ENCODE measurements around the gene XPO5.
"Not testable (repeated sequence)": the region's sequence is repeated elsewhere in the genome, so short reads cannot be mapped to it uniquely, and the experiment has no call there.

Gene XPO5

DNA sequence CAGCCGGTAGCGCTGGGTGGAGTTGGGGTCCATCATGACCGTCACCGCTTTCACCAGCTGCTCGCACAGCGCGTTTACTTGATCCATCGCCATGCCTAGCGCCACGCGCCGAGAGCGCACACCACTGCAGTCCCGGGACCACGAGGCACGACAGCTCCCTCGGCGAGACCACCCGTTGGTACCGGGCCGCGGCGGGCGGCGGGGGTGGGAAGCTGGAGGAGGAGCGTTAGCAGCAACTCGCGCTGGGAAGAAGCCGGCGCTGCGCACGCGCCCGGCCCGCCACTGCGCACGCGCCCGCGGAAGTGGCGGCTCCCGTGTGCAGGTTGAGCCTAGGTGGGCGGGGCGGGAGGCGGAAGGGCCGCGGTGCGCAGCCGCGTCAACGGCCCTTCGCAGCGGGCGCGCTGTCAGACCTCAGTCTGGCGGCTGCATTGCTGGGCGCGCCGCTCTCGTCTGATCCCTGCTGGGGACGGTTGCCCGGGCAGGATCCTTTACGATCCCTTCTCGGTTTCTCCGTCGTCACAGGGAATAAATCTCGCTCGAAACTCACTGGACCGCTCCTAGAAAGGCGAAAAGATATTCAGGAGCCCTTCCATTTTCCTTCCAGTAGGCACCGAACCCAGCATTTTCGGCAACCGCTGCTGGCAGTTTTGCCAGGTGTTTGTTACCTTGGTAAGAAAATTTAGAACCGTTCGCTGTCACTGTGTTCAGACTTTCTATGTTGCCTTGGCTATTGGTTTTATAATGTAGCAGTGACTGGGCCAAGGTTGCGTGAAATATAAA, at the start of gene XPO5, which contains the start of gene POLH:
TSS of gene XPO5 (minus strand) at position 267 of the 780 bp plus-strand sequence. CDS start at position 93, 174 bp downstream.
TSS of gene POLH (plus strand) at position 414 of the 780 bp plus-strand sequence. CDS start 6,135 bp downstream, outside the sequence.
- peak; percentile 87 for DNase-seq

GRCh38 chr6:43625393-43625992, 49.7 kb upstream of the XPO5 start:
- no peak for DNase-seq

DNA sequence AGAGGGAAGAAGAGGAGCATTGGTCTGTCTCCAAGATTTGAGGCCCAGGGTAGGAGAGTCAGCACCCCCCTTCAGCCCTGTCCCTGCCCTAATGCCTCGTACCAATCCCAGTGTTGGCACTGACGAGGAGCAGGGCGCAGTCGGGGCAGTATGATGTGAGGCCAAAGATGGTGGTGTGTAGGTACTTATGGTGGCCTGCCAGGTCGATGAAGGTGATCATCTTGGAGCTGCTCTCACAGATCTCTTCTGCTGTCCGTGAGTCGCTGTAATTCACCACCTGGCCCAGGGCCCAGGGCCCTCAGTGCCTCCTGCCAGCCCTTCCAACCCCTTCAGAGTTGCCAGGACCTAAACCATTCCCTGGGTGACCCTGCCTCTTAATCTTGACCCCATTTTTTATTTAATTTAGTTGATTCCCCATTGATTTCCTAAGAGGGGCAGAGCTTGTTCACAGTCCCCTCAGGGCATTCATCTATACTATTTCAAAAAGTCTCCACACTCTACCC, 49.0 kb upstream of the XPO5 start:
- DNase-seq = no peak

DNA sequence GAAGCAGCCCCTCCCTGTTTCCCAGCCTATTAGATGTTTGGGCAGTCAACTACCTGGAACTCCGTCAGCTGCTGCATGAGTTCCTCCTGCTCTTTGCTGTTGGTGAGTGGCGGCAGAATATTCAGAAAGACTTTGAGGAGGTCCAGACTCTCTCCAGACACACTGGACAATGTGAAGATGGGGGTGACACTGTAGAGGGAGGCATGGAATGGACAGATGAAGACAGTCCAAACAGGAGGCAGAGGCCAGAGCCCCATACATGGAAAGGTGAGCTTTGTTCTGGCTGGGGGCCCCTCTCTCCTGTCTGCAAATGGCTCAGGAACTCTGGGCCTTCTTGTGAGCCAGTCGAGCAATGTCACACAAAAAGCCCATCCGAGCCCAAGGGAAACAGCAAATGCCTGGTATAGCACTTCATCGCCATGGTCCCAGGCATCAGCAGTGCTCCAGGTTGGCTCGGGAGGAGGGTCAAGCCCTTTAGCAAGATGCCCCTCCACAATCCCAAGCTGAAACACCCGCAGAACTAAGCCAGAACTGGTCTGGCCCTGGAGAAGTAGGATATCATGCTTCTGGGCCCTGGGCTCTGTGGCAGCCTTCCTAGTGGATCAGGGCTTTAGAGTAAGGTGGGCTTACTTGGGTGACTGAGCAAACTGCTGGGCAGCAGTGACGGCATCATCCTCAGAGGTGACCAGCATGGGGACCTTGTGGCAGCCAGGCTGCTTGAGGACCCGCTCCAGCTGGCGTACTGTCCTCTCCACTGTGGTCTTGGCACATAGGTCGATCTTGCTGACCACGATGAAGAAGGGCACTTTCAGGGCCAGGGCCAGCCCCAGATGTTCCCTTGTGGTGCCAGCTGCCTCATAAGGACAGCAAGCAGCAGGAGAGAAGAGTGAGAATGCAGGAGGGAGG, 48.3 kb upstream of the XPO5 start:
- DNase-seq = no peak

DNA sequence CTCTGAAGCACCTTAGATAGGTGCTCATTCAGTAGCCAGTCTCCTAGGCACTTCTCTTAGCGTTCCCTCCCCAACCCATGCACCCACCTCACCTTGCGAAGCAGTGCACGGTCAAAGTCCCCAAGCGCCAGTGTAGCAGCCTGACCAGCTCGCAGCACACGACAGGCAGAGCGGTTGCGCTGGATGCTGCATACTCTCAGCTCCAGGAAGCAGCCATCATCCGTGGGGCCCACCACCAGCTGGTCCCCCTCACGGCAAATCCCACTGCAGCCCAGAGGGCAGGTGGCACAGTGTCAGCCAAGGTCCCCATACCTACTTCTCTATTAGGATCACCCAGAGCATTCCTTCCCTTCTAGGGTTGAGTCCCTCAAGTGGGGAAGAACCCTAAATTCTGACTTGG, 46.7 kb upstream of the XPO5 start:
- no peak for DNase-seq

GRCh38 chr6:43621836-43622180, 46.0 kb upstream of the XPO5 start:
- no peak for DNase-seq

GRCh38 chr6:43621078-43621835, 45.4 kb upstream of the XPO5 start:
- no peak for DNase-seq

DNA sequence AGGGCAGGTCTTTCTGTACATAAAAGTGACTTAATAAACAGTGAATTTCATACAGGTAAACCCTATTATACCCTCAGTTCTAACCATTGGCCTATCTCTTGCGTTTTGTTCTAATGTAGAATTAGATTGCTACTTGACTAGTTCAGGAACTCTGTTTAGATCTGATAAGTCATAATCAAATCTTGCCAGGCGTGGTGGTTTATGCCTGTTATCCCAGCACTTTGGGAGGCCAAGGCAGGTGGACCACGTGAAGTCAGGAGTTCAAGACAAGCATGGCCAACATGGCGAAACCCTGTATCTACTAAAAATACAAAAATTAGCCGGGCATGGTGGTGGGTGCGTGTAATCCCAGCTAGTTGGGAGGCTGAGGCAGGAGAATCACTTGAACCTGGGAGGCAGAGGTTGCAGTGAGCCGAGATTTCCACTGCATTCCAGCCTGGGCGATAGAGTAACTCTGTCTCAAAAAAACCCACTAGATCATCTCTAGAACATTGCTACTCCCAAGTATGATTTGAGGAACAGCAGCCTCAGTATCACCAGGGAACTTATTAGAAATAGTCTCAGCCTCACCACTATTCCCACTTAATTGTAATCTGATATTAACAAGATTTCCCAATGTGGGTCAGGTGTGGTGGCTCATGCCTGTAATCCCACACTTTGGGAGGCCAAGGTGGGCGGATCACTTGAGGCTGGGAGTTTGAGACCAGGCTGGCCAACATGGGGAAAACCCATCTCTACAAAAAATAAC, 41.1 kb upstream of the XPO5 start:
- no peak for DNase-seq

- DNase-seq = no peak
Observed at GRCh38 chr6:43614396-43614730, 38.5 kb upstream of the XPO5 start.

DNA sequence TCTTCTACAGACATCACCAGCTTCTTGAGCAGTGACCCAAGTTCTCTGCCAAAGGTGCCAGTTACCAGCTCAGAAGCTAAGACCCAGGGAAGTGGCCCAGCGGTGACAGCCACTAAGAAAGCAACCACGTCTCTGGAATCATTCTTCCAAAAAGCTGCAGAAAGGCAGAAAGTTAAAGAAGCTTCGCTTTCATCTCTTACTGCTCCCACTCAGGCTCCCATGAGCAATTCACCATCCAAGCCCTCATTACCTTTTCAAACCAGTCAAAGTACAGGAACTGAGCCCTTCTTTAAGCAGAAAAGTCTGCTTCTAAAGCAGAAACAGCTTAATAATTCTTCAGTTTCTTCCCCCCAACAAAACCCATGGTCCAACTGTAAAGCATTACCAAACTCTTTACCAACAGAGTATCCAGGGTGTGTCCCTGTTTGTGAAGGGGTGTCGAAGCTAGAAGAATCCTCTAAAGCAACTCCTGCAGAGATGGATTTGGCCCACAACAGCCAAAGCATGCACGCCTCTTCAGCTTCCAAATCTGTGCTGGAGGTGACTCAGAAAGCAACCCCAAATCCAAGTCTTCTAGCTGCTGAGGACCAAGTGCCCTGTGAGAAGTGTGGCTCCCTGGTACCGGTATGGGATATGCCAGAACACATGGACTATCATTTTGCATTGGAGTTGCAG, 38.0 kb upstream of the XPO5 start:
- no peak for DNase-seq

DNA sequence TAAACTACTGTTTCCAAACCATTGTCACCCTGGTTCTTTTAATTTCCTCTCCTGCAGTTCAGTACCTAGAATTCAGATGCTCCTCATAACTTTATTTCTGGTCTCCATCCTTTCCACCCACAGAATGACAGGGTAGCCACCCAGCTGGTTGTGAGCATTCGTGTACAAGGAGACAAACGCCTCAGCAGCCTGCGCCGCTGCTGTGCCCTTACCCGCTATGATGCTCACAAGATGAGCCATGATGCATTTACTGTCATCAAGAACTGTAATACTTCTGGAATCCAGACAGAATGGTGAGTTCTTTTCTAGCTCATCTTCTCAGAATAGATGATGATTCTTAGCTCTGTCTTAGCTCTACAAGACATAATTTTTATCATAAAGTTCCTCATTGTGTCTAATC, 34.6 kb upstream of the XPO5 start:
- DNase-seq = no peak

GRCh38 chr6:43609402-43609801, 33.6 kb upstream of the XPO5 start:
- DNase-seq = no peak

DNA sequence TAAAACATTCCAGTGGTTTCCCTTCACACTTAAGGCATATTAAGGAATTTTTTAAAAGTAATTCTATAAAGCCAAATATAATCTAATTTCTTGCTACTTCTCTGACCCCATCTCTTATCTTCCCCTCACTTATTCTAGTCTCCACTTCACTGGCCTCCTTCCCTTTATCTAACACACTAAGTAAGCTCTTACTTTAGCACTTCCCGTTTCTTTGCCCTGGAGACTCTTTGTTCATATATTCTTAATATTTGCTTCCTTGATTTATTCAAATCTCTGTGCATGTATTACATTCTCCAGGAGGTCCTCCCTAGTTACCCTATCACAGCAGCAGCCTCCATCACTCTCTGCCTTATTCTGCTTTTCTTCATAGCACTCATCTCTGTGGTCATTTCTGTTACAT, 33.0 kb upstream of the XPO5 start:
- no peak for DNase-seq

GRCh38 chr6:43608310-43608763, 32.5 kb upstream of the XPO5 start:
- DNase-seq = peak; percentile 11

DNA sequence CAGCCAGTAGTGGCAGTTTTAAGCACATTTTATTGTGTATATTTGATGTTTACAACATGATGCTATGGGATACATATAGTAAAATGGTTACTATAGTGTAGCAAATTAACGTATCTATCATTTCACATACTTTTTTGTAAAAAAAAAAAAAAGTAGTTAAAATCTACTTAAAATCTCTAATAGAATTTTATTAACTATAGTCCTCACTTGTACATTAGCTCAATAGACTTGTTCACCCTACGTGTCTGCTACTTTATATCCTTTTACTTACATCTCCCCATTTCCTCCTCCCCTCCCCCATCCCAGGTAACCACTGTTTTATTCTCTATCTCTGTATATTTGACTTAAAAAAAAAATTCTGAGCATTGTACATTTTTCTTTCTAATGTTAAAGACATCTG, 30.2 kb upstream of the XPO5 start:
- no peak for DNase-seq

GRCh38 chr6:43604174-43604573, 28.3 kb upstream of the XPO5 start:
- no peak for DNase-seq

DNA sequence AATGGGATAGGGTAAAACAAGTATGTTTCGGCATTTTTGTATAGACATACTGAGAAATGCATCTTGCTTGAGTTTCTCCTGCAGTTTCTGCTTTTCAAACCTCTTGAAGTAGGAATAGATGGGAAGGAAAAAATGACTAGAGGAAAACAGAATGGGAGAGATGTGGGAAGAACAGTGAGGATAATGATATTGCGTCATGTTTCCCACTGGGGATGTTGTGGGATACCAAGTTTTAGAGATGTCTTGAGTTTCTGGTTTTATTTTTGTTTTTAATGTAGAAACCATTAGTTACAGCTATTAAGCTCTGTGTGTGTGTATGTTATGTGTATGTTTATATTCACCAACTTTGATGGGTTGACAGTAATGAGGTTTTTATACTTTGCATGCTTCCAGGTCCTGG, 24.8 kb upstream of the XPO5 start:
- no peak for DNase-seq

DNA sequence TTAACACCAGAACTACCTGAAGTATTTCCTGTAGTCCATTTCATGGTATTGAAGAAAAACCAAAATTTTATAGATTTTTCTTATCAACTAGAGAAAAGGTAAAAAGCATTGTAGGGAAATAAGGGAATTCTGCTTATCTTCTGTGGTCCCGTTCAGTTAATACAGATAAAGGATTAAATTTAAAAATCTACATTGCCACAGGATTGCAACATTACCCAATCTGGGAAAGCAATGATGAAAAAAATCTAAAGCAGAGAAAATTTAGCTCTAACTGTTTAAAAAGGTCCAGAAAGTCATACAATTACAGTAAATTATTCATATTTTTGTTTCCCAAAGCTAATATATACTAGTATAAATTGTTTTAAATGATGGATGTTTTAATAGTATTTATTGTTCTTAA, 18.1 kb upstream of the XPO5 start:
- no peak for DNase-seq

- DNase-seq = not testable (repeated sequence)
Observed at GRCh38 chr6:43589564-43589963, 13.7 kb upstream of the XPO5 start.

- DNase-seq = no peak
Observed at GRCh38 chr6:43588194-43588593, 12.4 kb upstream of the XPO5 start.

- no peak for DNase-seq
Observed at GRCh38 chr6:43584892-43585570, 9.2 kb upstream of the XPO5 start.

Measured in NK-92 treated with Interleukin-12 subunit alpha and Interleukin-12 subunit beta, amount 100 ng/mL, for 24 hours (cell line).